ENCODE results near the gene TSC2. TPM values are rescaled to one million over a fixed set of nuclear protein-coding genes. Genes with fewer than 3 reads are reported as not detected.

The TSC2 gene
- polyA plus RNA-seq, 2 donors: 31.1 to 66.6 TPM

DNA sequence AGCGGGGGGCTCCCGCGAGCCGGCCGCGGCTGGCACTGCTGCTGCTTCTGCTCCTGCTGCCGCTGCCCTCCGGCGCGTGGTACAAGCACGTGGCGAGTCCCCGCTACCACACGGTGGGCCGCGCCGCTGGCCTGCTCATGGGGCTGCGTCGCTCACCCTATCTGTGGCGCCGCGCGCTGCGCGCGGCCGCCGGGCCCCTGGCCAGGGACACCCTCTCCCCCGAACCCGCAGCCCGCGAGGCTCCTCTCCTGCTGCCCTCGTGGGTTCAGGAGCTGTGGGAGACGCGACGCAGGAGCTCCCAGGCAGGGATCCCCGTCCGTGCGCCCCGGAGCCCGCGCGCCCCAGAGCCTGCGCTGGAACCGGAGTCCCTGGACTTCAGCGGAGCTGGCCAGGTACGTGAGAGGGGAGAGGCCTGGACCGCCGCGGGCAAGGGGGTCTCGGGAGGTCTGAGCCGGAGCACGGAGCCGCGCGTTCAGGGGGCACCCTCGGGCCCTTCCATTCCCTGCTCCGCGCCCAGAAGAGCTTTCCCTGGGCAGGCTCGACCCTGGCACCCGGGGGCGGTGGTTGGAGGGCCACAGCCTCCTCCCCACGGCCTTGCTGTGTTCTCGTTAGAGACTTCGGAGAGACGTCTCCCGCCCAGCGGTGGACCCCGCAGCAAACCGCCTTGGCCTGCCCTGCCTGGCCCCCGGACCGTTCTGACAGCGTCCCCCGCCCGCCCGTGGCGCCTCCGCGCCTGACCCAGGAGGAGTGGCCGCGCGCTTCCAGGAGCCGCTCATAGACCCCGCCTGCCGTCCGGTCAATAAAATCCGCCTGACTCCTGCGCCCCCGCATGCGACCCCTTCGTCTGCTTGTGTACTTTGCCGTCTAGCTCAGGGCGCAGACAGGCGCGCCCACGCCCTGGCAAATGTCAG lies 27.6 kb upstream of the TSC2 start:
- Histone ChIP-seq H3K9me3 (ENCODE audit: control insufficient read depth in 2 of 2, insufficient read depth in 1 of 2, low read depth in 1 of 2, low read length in 1 of 2) (peaks cover 0 to 2% of the 10 kb centered on the region in 2 donors), H3K27me3 (ENCODE audit: control insufficient read depth in 1 of 2, insufficient read depth in 2 of 2, low read length in 2 of 2) (peaks cover 5 to 6% of the 10 kb centered on the region in 2 donors), H3K27ac (ENCODE audit: low read depth in 2 of 2, low read length in 1 of 2) (no peak overlapping the region), H3K4me1 (ENCODE audit: control insufficient read depth in 2 of 2, insufficient read depth in 2 of 2, low read length in 1 of 2) (peaks cover 15 to 25% of the 10 kb centered on the region in 2 donors), H3K36me3 (ENCODE audit: control insufficient read depth in 2 of 2, insufficient read depth in 2 of 2, low read length in 1 of 2) (no peaks in the 10 kb centered on the region), H3K4me3 (ENCODE audit: low read depth in 1 of 2, low read length in 2 of 2) (peak overlapping the region in 1 of 2 donors; percentile 12)
- 2% methylated on average over 67 to 96 of the region's 96 CpGs for WGBS, 2 donors

DNA sequence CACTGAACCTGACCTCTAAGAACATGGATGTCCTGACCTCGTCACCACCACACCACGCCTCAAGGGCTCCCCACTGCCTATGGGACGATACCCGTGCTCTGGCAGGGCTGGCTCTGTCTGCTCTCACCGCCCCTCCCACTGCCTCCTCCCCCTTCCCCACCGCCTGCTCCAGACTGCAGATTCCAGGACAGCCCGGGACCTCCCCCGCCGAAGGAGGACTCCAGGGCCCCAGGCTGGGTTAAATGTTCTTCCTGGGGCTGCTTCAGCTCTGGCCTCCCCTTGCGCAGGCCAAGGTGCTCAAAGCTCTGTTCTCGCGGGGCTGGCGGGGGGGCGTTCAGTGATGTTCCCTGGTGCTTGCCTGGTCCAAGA lies 25.1 kb upstream of the TSC2 start:
- peak overlapping the region in 1 of 2 donors; percentile 3 for H3K27ac ChIP-seq (ENCODE audit: low read depth in 2 of 2, low read length in 1 of 2)
- H3K4me1 ChIP-seq (ENCODE audit: control insufficient read depth in 2 of 2, insufficient read depth in 2 of 2, low read length in 1 of 2): peaks cover 19 to 32% of the 10 kb centered on the region in 2 donors
- peaks cover 5 to 6% of the 10 kb centered on the region in 2 donors for H3K27me3 ChIP-seq (ENCODE audit: control insufficient read depth in 1 of 2, insufficient read depth in 2 of 2, low read length in 2 of 2)
- WGBS, 2 donors: 2% methylated on average over 14 of the region's 14 CpGs
- peaks cover 0 to 2% of the 10 kb centered on the region in 2 donors for H3K9me3 ChIP-seq (ENCODE audit: control insufficient read depth in 2 of 2, insufficient read depth in 1 of 2, low read depth in 1 of 2, low read length in 1 of 2)
- H3K36me3 ChIP-seq (ENCODE audit: control insufficient read depth in 2 of 2, insufficient read depth in 2 of 2, low read length in 1 of 2): no peaks in the 10 kb centered on the region
- no peak overlapping the region for H3K4me3 ChIP-seq (ENCODE audit: low read depth in 1 of 2, low read length in 2 of 2)

DNA sequence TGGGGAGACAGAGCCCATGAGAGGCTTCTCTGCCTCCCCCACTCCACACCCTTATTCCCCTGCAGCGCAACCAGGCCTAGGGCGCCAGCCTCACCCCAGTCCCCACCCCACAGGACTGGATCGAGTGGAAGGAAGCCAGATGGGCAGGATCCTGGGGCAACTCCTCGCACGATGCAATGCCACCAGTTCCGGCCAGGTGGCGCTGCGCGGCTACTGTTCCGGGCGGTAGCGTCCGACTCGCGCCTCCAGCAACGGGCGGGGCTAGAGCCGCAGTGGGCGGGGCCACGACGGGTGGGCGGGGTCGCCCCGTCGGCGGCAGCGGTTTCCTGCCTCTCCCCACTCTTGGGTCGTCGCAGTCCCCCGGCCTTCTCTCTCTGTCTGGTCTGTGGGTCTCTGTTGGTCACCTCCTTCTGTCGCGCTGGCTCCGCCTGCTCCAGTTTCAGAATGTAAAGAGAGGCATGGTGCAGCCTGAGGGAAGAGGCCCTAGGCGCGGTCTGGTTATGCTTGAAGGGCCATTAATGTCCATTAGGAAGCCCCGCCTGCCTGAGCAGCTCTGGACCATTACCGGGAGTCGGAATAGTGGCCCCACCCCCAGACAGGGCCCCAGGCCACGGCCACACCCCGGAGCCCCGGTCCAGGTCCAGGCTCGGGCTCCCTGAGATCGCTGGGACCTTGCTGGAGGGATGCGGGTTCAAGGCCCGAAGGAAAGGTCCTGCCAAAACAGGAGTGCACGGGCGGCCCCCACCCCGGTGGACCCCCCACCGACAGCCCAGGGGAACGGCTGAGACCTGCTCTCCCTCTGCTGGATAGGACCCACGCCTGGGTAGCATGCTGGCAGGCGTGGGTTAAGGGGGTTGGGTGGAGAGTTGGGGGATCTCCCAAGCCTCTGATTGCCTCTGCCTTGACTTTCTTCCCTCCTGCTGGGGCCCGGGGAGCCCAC lies 24.4 kb upstream of the TSC2 start:
- Histone ChIP-seq H3K9me3 (ENCODE audit: control insufficient read depth in 2 of 2, insufficient read depth in 1 of 2, low read depth in 1 of 2, low read length in 1 of 2) (peaks cover 0 to 2% of the 10 kb centered on the region in 2 donors), H3K4me1 (ENCODE audit: control insufficient read depth in 2 of 2, insufficient read depth in 2 of 2, low read length in 1 of 2) (peaks cover 19 to 34% of the 10 kb centered on the region in 2 donors), H3K27me3 (ENCODE audit: control insufficient read depth in 1 of 2, insufficient read depth in 2 of 2, low read length in 2 of 2) (peaks cover 5 to 6% of the 10 kb centered on the region in 2 donors), H3K36me3 (ENCODE audit: control insufficient read depth in 2 of 2, insufficient read depth in 2 of 2, low read length in 1 of 2) (no peaks in the 10 kb centered on the region), H3K27ac (ENCODE audit: low read depth in 2 of 2, low read length in 1 of 2) (peak overlapping the region; percentile 63 to 76), H3K4me3 (ENCODE audit: low read depth in 1 of 2, low read length in 2 of 2) (peak overlapping the region; percentile 13 to 31)
- 12 to 13% methylated on average over 47 to 53 of the region's 53 CpGs for WGBS, 2 donors

DNA sequence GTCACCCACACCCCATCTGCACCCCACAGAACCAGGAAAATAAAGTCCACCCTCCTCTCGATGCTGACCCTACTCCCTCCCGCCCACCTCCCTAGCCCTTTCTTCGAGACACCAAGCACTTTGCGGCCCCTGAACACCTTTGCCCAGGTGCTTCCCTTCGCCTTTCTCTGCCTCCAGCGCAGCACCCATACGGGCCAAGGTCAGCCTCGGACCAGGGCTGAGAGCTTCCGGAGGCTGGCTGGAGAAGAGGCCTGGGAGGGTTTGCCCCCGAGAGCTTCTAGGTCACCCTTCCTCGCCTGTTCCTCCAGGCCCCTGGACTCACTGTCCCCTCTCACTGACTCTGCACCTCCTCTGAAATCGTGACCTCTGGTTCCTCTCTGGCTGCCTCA lies 23.8 kb upstream of the TSC2 start:
- H3K4me1 ChIP-seq (ENCODE audit: control insufficient read depth in 2 of 2, insufficient read depth in 2 of 2, low read length in 1 of 2): peaks cover 19 to 34% of the 10 kb centered on the region in 2 donors
- H3K27ac ChIP-seq (ENCODE audit: low read depth in 2 of 2, low read length in 1 of 2): no peak overlapping the region
- peaks cover 0 to 2% of the 10 kb centered on the region in 2 donors for H3K9me3 ChIP-seq (ENCODE audit: control insufficient read depth in 2 of 2, insufficient read depth in 1 of 2, low read depth in 1 of 2, low read length in 1 of 2)
- peaks cover 3 to 5% of the 10 kb centered on the region in 2 donors for H3K27me3 ChIP-seq (ENCODE audit: control insufficient read depth in 1 of 2, insufficient read depth in 2 of 2, low read length in 2 of 2)
- no peaks in the 10 kb centered on the region for H3K36me3 ChIP-seq (ENCODE audit: control insufficient read depth in 2 of 2, insufficient read depth in 2 of 2, low read length in 1 of 2)
- no peak overlapping the region for H3K4me3 ChIP-seq (ENCODE audit: low read depth in 1 of 2, low read length in 2 of 2)
- 89 to 92% methylated on average over 12 of the region's 12 CpGs for WGBS, 2 donors

DNA sequence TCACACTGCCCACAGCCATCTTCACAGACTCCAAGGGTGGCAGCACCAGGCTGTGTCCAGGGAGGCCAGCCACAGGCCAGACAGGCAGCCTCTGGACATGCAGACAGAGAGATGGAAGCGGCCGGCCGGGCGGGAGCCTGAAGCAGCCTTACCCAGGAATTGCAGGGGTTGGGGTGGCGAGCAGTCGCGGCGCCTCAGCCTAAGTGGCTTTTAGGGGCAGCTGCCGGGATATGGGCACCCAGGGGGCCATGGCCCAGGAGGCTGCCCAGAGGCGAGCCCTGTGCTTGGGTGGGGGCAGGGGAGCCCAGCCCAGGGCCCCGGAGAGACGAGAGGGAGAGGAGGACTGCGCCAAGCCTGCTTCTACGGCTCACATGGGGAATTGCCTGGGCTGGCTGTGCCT lies 22.5 kb upstream of the TSC2 start:
- no peaks in the 10 kb centered on the region for H3K36me3 ChIP-seq (ENCODE audit: control insufficient read depth in 2 of 2, insufficient read depth in 2 of 2, low read length in 1 of 2)
- whole genome bisulfite sequencing, 2 donors: 88 to 92% methylated on average over 14 of the region's 14 CpGs
- H3K27ac ChIP-seq (ENCODE audit: low read depth in 2 of 2, low read length in 1 of 2): no peak overlapping the region
- peaks cover 14 to 24% of the 10 kb centered on the region in 2 donors for H3K4me1 ChIP-seq (ENCODE audit: control insufficient read depth in 2 of 2, insufficient read depth in 2 of 2, low read length in 1 of 2)
- H3K4me3 ChIP-seq (ENCODE audit: low read depth in 1 of 2, low read length in 2 of 2): no peak overlapping the region
- peaks cover 0 to under 1% of the 10 kb centered on the region in 2 donors for H3K9me3 ChIP-seq (ENCODE audit: control insufficient read depth in 2 of 2, insufficient read depth in 1 of 2, low read depth in 1 of 2, low read length in 1 of 2)
- peaks cover 0 to 2% of the 10 kb centered on the region in 2 donors for H3K27me3 ChIP-seq (ENCODE audit: control insufficient read depth in 1 of 2, insufficient read depth in 2 of 2, low read length in 2 of 2)

DNA sequence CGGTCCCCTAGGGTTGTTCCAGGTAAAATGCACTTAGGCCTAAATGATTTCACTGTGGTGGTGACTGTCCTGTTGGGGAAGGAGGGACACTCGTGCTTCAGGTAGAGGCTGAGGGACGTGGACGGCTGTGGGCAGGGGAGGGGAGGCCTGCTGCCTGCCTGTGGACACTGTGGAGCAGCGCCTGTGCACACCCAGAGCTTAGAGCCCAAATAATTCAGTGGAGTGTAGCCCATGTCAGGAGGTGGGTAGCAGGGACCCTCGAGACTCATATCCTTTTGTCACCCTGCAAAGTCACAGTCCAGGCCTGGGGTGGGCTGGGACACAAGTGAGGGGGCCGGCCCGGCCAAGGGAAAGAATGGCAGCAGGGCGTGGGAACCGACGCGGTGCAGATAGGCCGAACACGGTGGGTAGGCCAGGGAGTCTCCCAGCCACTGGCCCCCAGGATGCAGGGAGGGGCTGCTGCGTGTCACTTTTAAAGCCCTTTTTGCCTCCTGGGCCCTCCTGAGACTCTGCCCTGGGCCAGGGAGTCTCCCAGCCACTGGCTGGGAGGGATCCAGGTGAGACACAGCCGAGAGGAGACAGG lies 21.8 kb upstream of the TSC2 start:
- peaks cover 10 to 24% of the 10 kb centered on the region in 2 donors for H3K4me1 ChIP-seq (ENCODE audit: control insufficient read depth in 2 of 2, insufficient read depth in 2 of 2, low read length in 1 of 2)
- H3K27ac ChIP-seq (ENCODE audit: low read depth in 2 of 2, low read length in 1 of 2): no peak overlapping the region
- H3K9me3 ChIP-seq (ENCODE audit: control insufficient read depth in 2 of 2, insufficient read depth in 1 of 2, low read depth in 1 of 2, low read length in 1 of 2): no peaks in the 10 kb centered on the region
- 81 to 85% methylated on average over 12 to 16 of the region's 16 CpGs for WGBS, 2 donors
- H3K27me3 ChIP-seq (ENCODE audit: control insufficient read depth in 1 of 2, insufficient read depth in 2 of 2, low read length in 2 of 2): no peaks in the 10 kb centered on the region
- H3K4me3 ChIP-seq (ENCODE audit: low read depth in 1 of 2, low read length in 2 of 2): no peak overlapping the region
- no peaks in the 10 kb centered on the region for H3K36me3 ChIP-seq (ENCODE audit: control insufficient read depth in 2 of 2, insufficient read depth in 2 of 2, low read length in 1 of 2)

DNA sequence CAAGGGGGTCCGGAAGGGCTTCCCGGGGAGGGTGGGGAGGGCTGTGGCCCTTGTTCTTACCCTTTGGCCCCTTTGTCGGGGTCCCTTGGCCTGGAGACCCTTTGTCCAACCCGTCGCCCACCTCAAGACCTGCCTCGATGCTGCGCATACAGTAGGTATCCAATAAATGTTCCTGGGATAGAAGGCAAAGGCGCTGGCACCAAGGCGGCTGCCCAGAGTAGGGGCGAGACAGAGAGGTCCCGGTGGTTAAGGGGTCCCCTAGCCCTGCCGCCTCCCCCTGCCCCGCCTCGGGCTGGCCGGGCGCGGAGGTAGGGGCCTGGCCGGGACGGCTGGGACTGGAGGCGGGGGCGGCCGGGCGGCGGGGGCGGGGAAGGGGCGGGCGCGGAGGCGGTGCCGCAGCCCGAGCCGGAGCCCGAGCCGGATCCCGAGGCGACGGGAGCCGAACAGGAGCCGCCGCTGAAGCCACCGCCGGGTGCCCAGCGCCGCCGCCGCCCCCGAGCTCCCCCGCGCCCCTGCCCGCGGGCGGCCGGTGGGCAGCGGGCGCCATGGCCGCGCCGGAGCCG lies 21.2 kb upstream of the TSC2 start, which contains the start of gene NHERF2:
TSS of gene NHERF2 (plus strand) at position 442 of the 563 bp plus-strand sequence. CDS start at position 546, 104 bp downstream.
- H3K4me1 ChIP-seq (ENCODE audit: control insufficient read depth in 2 of 2, insufficient read depth in 2 of 2, low read length in 1 of 2): peaks cover 10 to 25% of the 10 kb centered on the region in 2 donors
- H3K27me3 ChIP-seq (ENCODE audit: control insufficient read depth in 1 of 2, insufficient read depth in 2 of 2, low read length in 2 of 2): no peaks in the 10 kb centered on the region
- H3K9me3 ChIP-seq (ENCODE audit: control insufficient read depth in 2 of 2, insufficient read depth in 1 of 2, low read depth in 1 of 2, low read length in 1 of 2): no peaks in the 10 kb centered on the region
- no peaks in the 10 kb centered on the region for H3K36me3 ChIP-seq (ENCODE audit: control insufficient read depth in 2 of 2, insufficient read depth in 2 of 2, low read length in 1 of 2)
- 7% methylated on average over 52 to 59 of the region's 59 CpGs for WGBS, 2 donors
- H3K4me3 ChIP-seq (ENCODE audit: low read depth in 1 of 2, low read length in 2 of 2): peak within 1 kb of the TSS; percentile 55 to 63
- H3K27ac ChIP-seq (ENCODE audit: low read depth in 2 of 2, low read length in 1 of 2): peak within 1 kb of the TSS; percentile 60 to 63

DNA sequence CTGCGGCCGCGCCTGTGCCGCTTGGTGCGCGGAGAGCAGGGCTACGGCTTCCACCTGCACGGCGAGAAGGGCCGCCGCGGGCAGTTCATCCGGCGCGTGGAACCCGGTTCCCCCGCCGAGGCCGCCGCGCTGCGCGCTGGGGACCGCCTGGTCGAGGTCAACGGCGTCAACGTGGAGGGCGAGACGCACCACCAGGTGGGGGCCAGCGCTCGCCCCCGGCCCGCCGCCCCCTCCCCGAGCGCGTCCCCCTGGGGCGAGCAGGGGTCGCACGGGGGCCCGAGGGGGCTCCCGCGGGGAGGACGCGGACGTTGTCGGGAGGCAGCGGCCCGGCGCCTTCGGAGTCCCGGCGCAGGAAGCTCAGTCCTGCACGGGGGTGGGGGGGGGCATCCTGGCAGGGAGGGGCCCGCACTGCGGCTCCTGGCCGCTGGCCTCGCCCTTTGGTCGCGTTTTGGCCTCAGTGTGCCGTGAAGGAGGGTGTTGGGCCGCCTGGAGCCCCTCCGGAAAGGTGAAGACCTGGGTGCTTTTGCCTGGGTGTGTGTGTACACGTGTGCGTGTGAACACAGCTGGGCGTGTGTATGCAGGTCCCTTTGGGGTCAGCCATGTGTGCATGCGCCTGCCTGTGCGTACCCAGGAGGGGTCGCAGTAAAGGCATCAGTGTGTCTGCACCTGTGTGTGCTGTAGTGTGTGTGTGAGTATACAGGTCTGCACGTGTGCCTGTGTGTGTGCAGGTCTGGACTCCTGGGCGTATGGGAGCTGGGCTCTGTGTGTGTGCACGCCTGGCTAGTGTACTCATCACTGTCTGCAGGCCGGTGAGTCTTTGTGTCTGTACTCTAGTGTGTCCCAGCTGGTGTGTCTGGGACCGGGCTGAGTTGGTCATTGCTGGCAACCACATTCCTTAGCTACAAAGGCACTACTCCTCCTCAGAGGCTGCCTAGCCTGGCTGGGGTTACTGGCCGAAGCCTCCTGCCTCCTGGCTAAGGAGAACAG lies 20.5 kb upstream of the TSC2 start:
- no peaks in the 10 kb centered on the region for H3K9me3 ChIP-seq (ENCODE audit: control insufficient read depth in 2 of 2, insufficient read depth in 1 of 2, low read depth in 1 of 2, low read length in 1 of 2)
- H3K27me3 ChIP-seq (ENCODE audit: control insufficient read depth in 1 of 2, insufficient read depth in 2 of 2, low read length in 2 of 2): no peaks in the 10 kb centered on the region
- H3K4me1 ChIP-seq (ENCODE audit: control insufficient read depth in 2 of 2, insufficient read depth in 2 of 2, low read length in 1 of 2): peaks cover 10 to 25% of the 10 kb centered on the region in 2 donors
- WGBS, 2 donors: 5 to 8% methylated on average over 41 to 76 of the region's 76 CpGs
- no peaks in the 10 kb centered on the region for H3K36me3 ChIP-seq (ENCODE audit: control insufficient read depth in 2 of 2, insufficient read depth in 2 of 2, low read length in 1 of 2)
- peak overlapping the region; percentile 24 to 63 for H3K27ac ChIP-seq (ENCODE audit: low read depth in 2 of 2, low read length in 1 of 2)
- peak overlapping the region; percentile 55 to 63 for H3K4me3 ChIP-seq (ENCODE audit: low read depth in 1 of 2, low read length in 2 of 2)

Data from esophagus (tissue), 2 donors.